Neural crest cell (in vitro differentiated cells): ENCODE data around the gene LRRC75A. TPM values are rescaled to one million over a fixed set of nuclear protein-coding genes. Genes with fewer than 3 reads are reported as not detected.

ENCODE experiments used
- DNase-seq: peaks from one replicate; pipeline ENCODE4 v3.0.0; 2021; ENCODE audit warnings: low read depth, mixed read lengths, low spot score
- H3K27ac Mint-ChIP-seq: one replicate; pipeline ENCODE4 v1.8.0; 2021; ENCODE audit warnings: mild to moderate bottlenecking, mixed read lengths; ENCODE audit not compliant: unreplicated experiment
- H3K27me3 Mint-ChIP-seq: 2 replicates; pipeline ENCODE4 v1.8.0; 2021; ENCODE audit warnings: low read depth, mild to moderate bottlenecking, mixed read lengths
- H3K36me3 Mint-ChIP-seq: 2 replicates; pipeline ENCODE4 v1.8.0; 2021; ENCODE audit warnings: low read depth, mild to moderate bottlenecking, mixed read lengths
- H3K4me1 Mint-ChIP-seq: 2 replicates; pipeline ENCODE4 v1.8.0; 2021; ENCODE audit warnings: mixed read lengths
- H3K4me3 Mint-ChIP-seq: one replicate; pipeline ENCODE4 v1.8.0; 2021; ENCODE audit warnings: mild to moderate bottlenecking, mixed read lengths
- H3K9me3 Mint-ChIP-seq: 2 replicates; pipeline ENCODE4 v1.8.0; 2021; ENCODE audit warnings: mixed read lengths
- total RNA-seq: library from RNA; stranded (reverse); gene quantifications from 2 replicates; pipeline ENCODE4 v1.2.1, GENCODE V29; 2021
- TF ChIP-seq, protein P1 (sequence below): fragments of 200-600 bp; sonication (generic); conservative IDR thresholded peaks from 2 replicates; pipeline ENCODE4 v1.5.0; 2021; ENCODE audit warnings: antibody characterized with exemption, mild to moderate bottlenecking

LRRC75A gene
- total RNA-seq, 1 donor from 2014 or later: 5.6 TPM

DNA sequence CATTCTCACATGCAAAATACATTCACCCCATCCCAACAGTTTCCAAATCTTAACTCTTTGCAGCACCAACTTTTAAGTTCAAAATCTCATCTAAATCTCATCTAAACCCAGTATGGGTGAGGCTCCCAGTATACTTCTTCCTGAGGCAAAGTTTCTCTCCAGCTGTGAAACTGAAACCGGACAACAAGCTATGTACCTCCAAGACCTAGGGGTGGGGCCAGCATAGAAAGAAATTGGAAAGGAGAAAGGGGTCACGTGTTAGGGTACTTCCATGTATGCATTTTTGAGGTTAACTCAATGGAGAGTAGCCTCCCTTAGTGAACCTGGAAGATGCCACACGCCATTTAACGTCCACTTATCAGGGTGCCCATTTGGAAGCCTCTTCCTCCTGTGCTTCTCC is 23.9 kb upstream of the LRRC75A start:
- TF ChIP-seq, protein P1, sequence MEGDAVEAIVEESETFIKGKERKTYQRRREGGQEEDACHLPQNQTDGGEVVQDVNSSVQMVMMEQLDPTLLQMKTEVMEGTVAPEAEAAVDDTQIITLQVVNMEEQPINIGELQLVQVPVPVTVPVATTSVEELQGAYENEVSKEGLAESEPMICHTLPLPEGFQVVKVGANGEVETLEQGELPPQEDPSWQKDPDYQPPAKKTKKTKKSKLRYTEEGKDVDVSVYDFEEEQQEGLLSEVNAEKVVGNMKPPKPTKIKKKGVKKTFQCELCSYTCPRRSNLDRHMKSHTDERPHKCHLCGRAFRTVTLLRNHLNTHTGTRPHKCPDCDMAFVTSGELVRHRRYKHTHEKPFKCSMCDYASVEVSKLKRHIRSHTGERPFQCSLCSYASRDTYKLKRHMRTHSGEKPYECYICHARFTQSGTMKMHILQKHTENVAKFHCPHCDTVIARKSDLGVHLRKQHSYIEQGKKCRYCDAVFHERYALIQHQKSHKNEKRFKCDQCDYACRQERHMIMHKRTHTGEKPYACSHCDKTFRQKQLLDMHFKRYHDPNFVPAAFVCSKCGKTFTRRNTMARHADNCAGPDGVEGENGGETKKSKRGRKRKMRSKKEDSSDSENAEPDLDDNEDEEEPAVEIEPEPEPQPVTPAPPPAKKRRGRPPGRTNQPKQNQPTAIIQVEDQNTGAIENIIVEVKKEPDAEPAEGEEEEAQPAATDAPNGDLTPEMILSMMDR: no peak
- no peak overlapping the region for H3K27ac Mint-ChIP-seq
- no peaks in the 10 kb centered on the region for H3K27me3 Mint-ChIP-seq
- no peaks in the 10 kb centered on the region for H3K9me3 Mint-ChIP-seq
- peaks cover 50% of the 10 kb centered on the region for H3K4me1 Mint-ChIP-seq
- no peak overlapping the region for H3K4me3 Mint-ChIP-seq
- no peaks in the 10 kb centered on the region for H3K36me3 Mint-ChIP-seq
- DNase-seq: no peak

DNA sequence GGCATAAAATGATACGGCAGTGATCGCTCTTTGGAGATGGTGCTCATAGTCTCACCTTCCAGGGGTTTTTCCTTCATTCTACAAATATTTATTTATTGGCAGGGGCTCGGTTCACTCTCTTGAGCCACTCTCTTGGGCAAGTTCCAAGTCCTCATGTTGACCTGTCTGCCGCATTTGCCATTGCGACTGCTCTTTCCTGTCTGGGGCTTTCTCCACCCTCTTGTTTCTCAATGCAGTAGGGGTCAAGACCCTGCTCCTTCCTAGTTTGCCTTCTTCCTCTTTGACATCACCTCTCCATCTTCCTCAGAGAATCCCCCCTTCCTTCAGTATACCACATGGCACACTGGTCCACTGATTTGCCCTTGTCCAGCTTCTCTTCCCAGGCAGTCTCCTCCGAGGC is 21.9 kb upstream of the LRRC75A start:
- Mint-ChIP-seq H3K4me3 (no peak overlapping the region), H3K36me3 (no peaks in the 10 kb centered on the region), H3K9me3 (no peaks in the 10 kb centered on the region), H3K27ac (no peak overlapping the region), H3K27me3 (no peaks in the 10 kb centered on the region), H3K4me1 (peaks cover 52% of the 10 kb centered on the region)
- DNase-seq: no peak
- TF ChIP-seq, protein P1: no peak

DNA sequence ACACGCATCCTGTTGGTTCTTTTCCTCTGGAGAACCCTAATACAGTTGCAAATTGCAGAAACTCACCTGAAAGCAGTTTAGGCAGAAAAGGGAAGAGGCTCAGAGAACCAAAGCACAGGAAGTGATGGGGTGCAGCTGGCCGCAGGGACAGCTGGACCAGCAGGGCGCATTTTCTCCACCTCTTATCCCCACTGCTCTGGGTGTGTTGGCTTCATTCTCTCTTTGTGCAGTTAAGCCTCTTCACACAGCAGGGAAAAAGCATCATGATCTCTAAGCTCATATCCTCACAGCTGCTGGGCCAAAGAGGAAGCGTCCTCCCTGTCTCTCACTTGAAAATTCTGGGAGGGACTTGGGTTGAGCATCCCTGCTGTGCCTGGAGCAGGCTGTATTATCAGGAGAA is 20.0 kb upstream of the LRRC75A start:
- Mint-ChIP-seq H3K27me3 (no peaks in the 10 kb centered on the region), H3K9me3 (no peaks in the 10 kb centered on the region), H3K4me3 (no peak overlapping the region), H3K4me1 (peaks cover 44% of the 10 kb centered on the region), H3K36me3 (no peaks in the 10 kb centered on the region), H3K27ac (peak overlapping the region; percentile 16)
- DNase-seq: no peak
- TF ChIP-seq, protein P1: no peak

DNA sequence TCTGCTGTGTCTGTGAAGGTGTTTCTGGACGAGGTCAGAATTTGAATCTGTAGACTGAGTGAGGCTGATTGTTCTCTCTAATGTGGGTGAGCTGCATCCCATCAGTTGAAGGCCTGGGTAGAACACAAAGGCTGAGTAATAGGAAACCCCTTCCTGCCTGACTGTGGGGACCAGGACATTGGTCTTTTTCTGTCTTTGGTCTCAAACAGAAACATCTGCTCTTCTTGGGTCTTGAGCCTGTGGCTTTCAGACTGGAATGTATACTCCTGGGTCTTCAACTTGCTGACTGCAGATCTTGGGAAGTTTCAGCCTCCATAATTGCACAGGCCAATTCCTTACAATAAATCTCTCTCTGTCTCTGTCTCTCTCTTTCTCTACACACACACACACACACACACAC is 19.6 kb upstream of the LRRC75A start:
- H3K36me3 Mint-ChIP-seq: no peaks in the 10 kb centered on the region
- no peaks in the 10 kb centered on the region for H3K9me3 Mint-ChIP-seq
- H3K27me3 Mint-ChIP-seq: no peaks in the 10 kb centered on the region
- H3K27ac Mint-ChIP-seq: peak overlapping the region; percentile 16
- DNase-seq: no peak
- H3K4me1 Mint-ChIP-seq: peaks cover 40% of the 10 kb centered on the region
- TF ChIP-seq, protein P1: no peak
- no peak overlapping the region for H3K4me3 Mint-ChIP-seq

DNA sequence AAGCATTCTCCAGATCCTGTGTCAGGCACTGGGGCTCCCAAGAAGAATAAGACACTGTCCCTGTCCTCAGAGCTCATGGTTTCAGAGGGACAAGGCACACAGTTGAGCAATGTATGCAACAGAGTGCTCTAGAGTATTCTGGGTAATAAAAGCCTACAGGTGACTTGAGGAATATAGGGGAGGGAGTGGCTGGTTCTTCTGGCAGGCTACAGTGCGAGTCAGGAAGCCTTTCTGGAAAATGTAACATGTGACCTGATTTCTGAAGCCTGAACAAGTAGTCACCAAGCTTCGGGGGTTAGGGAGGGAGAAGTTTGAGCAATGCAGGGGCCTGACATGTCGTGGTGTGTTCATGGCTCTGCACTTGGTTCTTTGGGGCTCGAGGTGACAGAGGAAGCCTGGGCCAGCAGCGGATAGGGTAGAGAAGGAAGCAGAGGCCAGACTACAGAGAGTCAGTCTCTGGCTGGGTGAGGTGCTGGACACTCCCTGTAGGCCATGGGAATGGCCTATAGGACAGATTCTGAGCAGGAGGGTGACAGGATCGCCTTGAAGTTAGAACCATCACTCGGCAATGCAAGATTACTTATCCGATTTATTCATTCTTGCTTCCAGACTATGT is 16.0 kb upstream of the LRRC75A start:
- H3K9me3 Mint-ChIP-seq: no peaks in the 10 kb centered on the region
- TF ChIP-seq, protein P1: no peak
- no peaks in the 10 kb centered on the region for H3K27me3 Mint-ChIP-seq
- no peak overlapping the region for H3K4me3 Mint-ChIP-seq
- H3K36me3 Mint-ChIP-seq: no peaks in the 10 kb centered on the region
- no peak for DNase-seq
- peaks cover 20% of the 10 kb centered on the region for H3K4me1 Mint-ChIP-seq
- no peak overlapping the region for H3K27ac Mint-ChIP-seq
